GM19372 (cell line): ENCODE results near the gene CTAGE9.
"Not testable (repeated sequence)": the region's sequence is repeated elsewhere in the genome, so short reads cannot be mapped to it uniquely, and the experiment has no call there.

ENCODE experiments used
- ATAC-seq: cut with Tn5 transposase; IDR thresholded peaks from one replicate; pipeline ENCODE4 v1.9.1; 2021; ENCODE audit warnings: mild to moderate bottlenecking, low read depth, moderate library complexity; ENCODE audit not compliant: unreplicated experiment

Gene CTAGE9, protein sequence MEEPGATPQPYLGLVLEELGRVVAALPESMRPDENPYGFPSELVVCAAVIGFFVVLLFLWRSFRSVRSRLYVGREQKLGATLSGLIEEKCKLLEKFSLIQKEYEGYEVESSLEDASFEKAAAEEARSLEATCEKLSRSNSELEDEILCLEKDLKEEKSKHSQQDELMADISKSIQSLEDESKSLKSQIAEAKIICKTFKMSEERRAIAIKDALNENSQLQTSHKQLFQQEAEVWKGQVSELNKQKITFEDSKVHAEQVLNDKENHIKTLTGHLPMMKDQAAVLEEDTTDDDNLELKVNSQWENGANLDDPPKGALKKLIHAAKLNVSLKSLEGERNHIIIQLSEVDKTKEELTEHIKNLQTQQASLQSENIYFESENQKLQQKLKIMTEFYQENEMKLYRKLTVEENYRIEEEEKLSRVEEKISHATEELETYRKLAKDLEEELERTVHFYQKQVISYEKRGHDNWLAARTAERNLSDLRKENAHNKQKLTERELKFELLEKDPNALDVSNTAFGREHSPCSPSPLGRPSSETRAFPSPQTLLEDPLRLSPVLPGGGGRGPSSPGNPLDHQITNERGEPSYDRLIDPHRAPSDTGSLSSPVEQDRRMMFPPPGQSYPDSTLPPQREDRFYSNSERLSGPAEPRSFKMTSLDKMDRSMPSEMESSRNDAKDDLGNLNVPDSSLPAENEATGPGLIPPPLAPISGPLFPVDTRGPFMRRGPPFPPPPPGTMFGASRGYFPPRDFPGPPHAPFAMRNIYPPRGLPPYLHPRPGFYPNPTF

GRCh38 chr6:131710917-131711316 lies at the start of gene CTAGE9:
TSS of gene CTAGE9 (minus strand) at chr6:131711017. CDS start at chr6:131711017, 0 bp downstream.
- ATAC-seq: not testable (repeated sequence)

DNA sequence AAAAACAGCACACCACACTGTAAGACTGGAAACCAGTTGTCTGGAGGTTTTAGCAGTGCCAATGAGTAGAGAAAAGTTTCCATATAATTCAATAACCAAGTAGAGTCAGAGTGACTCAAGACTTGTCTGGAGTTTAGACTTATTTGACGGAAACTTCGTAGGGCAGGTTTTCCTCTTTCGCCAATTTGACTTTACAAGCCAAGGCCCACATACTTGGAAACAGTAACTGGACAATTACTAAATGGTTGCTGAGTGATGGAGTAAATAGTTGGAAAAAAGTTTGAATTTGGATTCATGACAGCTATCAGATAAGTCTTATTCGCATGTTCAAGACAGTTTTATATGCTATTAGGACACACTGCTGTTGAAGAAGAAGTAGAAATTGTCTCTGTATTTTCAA lies 48.1 kb upstream of the CTAGE9 start:
- no peak for ATAC-seq

GRCh38 chr6:131756039-131756438 lies 45.2 kb upstream of the CTAGE9 start:
- ATAC-seq: no peak

- no peak for ATAC-seq
Observed at GRCh38 chr6:131755597-131755996, 44.8 kb upstream of the CTAGE9 start.

DNA sequence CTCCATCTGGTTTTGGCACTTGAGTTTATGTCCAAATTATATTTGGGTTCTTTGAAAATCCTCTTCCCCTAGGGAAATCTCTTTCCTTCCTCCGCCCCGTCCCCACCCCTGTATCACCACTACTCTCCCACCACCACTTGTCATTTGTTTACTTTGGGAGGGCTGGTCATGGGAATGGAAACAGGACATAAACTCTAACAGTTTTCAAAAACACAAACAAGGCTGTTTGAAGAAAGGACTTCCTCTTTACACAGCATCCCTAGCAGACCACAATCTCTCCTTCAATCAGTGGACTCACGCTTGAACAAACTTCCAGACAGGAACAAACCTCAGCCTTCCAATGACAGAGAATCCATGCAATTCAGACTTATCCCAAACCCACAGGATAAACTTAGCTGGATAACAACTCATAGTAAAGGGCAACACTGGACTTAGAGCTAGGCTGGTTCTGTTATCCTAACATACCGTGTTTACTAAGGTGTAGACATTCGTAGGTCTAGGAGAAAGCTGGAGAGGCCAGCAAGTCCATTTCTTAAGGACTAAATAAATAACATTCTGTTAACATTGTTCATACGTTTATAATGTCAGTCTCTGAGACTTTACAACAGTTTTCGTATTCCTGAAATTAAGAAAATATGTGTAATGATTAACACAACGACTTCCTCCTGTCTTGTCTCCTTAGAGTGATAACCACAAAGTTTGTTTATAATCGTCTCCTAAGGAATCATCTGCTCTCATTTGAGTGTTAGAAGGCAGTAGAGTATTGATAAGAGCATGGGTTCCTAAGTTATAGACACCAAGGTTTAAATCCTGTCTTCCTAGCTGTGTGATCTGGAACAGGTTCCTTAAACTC lies 44.1 kb upstream of the CTAGE9 start:
- no peak for ATAC-seq

DNA sequence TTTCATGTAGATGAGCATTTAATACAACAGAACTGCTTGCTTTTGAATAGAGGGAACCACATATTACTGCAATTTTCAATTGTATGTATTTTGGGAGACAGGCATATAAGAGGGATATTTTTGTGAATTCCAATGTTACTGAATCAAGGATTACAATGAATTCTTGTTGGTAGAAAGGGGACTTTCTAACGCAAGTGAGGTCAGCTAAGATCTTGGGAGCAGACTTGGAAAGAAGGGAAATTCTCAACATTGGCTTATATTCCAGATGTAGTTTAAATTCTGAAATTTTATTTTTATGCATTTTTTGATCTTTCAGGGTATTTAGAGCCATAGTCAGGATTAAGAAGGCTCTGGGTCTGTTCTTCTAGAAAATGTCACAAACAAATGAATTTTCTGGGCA lies 43.3 kb upstream of the CTAGE9 start:
- no peak for ATAC-seq

- not testable (repeated sequence) for ATAC-seq
Observed at GRCh38 chr6:131751012-131751715, 40.3 kb upstream of the CTAGE9 start.

GRCh38 chr6:131749023-131749422 lies 38.2 kb upstream of the CTAGE9 start:
- no peak for ATAC-seq

DNA sequence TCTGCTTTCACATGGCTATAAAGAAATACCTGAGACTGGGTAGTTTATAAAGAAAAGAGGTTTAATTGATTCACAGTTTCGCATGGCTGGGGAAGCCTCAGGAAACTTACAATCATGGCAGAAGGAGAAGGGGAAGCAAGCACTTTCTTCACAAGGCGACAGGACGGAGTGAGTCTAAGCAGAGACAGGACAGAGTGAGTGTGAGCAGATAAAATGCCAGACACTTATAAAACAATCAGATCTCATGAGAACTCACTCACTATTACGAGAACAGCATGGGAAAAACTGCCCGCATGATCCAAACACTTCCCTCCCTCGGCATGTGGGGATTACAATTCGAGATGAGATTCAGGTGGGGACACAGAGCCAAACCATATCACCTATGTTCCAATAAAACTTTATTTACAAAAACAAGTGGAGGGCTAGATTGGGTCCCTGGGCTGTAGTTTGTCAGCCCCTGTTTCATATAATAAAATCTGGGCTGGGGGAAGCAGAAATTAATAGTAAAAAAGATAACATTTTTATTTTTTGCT lies 37.1 kb upstream of the CTAGE9 start:
- no peak for ATAC-seq

- no peak for ATAC-seq
Observed at GRCh38 chr6:131745476-131745875, 34.7 kb upstream of the CTAGE9 start.

DNA sequence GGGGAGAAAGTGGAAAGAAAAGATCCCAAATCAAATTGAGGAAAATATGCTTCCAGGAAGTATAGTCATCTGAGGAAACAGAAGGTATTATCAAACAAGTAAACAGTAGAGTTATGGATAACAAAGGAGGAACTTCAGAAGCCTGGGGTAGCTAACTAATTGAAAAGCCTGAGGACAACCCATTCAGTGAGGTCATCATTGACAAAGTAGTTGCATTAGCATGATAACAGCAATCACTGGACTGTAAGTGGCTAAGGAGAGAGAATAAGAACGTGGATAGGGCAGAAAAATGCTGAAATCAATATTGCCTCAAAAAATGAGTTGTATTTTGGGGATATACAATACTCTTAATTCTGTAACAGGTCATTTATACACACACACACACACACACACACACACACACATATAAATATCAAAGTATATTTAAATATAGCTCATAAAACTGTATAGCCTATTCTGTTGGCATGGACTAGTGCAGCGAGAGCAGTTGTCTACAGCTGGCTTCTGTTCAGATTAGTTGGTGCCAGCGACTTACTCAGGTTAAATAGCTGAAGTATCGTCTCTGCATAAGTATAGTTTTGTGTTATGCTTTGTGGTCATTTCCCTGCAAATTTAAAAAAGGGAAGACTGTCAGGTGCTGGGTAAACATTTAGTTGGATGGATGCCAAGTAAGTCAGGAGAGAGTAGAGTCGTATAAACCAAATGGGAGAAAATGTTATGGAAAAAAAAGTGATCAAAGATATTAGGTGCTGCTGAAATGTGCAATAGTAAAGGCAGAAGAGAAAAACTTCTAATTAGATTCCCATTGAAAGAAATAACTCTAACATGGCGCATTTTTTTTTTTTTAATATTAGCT lies 33.8 kb upstream of the CTAGE9 start:
- ATAC-seq: no peak

DNA sequence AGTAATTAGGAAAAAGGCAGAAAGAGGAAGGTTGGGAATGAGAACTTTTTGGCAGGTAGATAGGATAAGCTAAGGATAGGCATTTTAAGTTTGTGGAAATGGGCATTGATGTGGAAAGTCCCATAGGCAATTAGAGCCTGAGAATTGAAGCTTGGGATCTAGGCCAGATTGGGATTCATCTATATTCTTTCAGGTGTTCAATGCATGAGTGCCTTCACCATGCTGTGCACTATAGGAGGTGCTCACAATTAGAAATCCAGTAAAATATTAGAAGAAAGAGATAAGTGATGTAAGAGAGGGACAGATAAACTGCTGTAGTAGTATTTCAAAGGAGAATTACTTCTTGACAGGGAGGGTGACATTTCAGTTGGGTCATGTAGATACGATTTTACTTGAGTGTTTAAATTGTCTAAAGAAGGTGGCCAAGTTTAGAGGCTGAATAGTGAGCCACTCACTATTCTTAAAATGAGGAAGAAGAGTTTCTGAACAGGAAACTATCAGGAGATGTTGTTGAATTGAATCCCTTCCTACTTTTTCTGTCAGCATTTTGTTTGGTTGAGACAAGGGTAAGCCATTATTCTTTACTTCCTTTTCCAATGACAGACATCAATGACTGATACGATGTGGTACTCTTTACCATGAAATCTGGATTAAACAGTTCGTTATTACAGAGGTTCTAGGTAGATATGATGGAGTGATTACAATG lies 31.0 kb upstream of the CTAGE9 start:
- no peak for ATAC-seq

DNA sequence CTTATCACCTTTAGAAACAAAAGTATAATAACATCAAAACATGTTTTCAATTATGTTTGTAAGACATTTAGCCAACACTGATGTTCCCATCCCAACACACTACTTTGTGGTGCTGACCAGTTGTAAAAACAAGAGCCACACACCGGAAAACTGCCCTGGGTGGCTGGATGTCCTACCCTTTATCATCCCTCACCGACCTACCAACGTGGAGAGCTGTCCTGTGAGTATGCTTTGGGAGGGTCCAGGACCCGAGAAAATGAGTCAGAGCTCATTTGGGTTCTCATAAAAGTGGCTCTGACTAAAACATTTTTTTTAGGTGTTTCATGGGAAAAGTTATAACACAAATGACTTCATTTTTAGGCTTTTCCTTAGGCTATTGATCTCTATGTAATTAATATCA lies 29.3 kb upstream of the CTAGE9 start:
- ATAC-seq: no peak

- no peak for ATAC-seq
Observed at GRCh38 chr6:131739136-131739535, 28.3 kb upstream of the CTAGE9 start.

DNA sequence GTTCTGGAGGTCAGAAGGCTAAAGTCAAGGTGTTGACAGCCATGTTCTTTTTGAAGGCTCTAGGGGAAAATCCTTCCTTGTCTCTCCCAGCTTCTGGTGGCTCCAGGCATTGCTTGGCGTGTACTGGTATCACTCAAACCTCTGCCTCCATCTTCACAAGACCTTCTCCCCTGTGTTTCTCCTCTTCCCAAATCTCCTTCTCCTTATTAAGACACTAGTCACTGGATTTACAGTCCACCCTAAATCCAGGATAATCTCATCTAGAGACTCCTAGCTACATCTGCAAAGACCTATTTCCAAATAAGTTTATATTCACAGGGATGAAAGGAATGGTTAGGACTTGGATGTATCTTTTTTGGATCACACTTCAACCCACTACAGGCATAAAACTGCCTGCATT lies 26.0 kb upstream of the CTAGE9 start:
- ATAC-seq: no peak

- ATAC-seq: no peak
Observed at GRCh38 chr6:131736003-131736596, 25.3 kb upstream of the CTAGE9 start.

GRCh38 chr6:131733376-131734016 lies 22.7 kb upstream of the CTAGE9 start:
- no peak for ATAC-seq

- no peak for ATAC-seq
Observed at GRCh38 chr6:131731224-131731623, 20.4 kb upstream of the CTAGE9 start.
